Skeletal muscle cell (primary cell): ENCODE results near the gene ZMYM5.
"Not testable (repeated sequence)": the region's sequence is repeated elsewhere in the genome, so short reads cannot be mapped to it uniquely, and the experiment has no call there.

Experiments
- DNase-seq: peaks from one replicate; pipeline ENCODE4 v3.0.0-alpha.2; 2010; ENCODE audit warnings: low read depth
- H3K4me3 ChIP-seq: 2 replicates; pipeline ENCODE4 v1.5.1; 2011; ENCODE audit warnings: low read depth, mild to moderate bottlenecking, control low read depth, low read length, moderate library complexity

Gene ZMYM5

GRCh38 chr13:19863323-19864023, at the start of gene ZMYM5:
Gene ZMYM5 (minus strand): TSS chr13:19863649. CDS start chr13:19852180, 11,469 bp downstream.
- peak within 1 kb of the TSS; percentile 88 for H3K4me3 ChIP-seq
- peak; percentile 99 for DNase-seq

- H3K4me3 ChIP-seq, result no peak overlapping the region
- DNase-seq, result no peak
Measured at GRCh38 chr13:19910336-19911072, 47.1 kb upstream of the ZMYM5 start.

- no peak for DNase-seq
- H3K4me3 ChIP-seq, result no peak overlapping the region
Measured at GRCh38 chr13:19908350-19908986, 45.0 kb upstream of the ZMYM5 start.

GRCh38 chr13:19905487-19906195, 42.2 kb upstream of the ZMYM5 start:
- not testable (repeated sequence) for H3K4me3 ChIP-seq, DNase-seq

- no peak for DNase-seq
- H3K4me3 ChIP-seq, result no peak overlapping the region
Measured at GRCh38 chr13:19890030-19890429, 26.6 kb upstream of the ZMYM5 start.

- DNase-seq, result no peak
Measured at GRCh38 chr13:19888799-19889198, 25.4 kb upstream of the ZMYM5 start.

GRCh38 chr13:19882231-19882630, 18.8 kb upstream of the ZMYM5 start:
- no peak for DNase-seq
- no peak overlapping the region for H3K4me3 ChIP-seq

More at GRCh38 chr13:19888799-19889198, 25.4 kb upstream of the ZMYM5 start:
- no peak overlapping the region for H3K4me3 ChIP-seq

- no peak overlapping the region for H3K4me3 ChIP-seq
- no peak for DNase-seq
Measured at GRCh38 chr13:19881641-19882040, 18.2 kb upstream of the ZMYM5 start.

GRCh38 chr13:19864746-19865309, 1.4 kb upstream of the ZMYM5 start:
- H3K4me3 ChIP-seq, result peak overlapping the region; percentile 88
- DNase-seq, result no peak

GRCh38 chr13:19864024-19864745, 736 bp upstream of the ZMYM5 start:
- H3K4me3 ChIP-seq, result peak overlapping the region; percentile 88
- peak; percentile 37 for DNase-seq

GRCh38 chr13:19862481-19863313, 752 bp downstream of the ZMYM5 start:
- H3K4me3 ChIP-seq, result peak overlapping the region; percentile 88
- no peak for DNase-seq

GRCh38 chr13:19861762-19862161, 1.7 kb downstream of the ZMYM5 start:
- H3K4me3 ChIP-seq, result peak overlapping the region; percentile 88
- no peak for DNase-seq

GRCh38 chr13:19860884-19861655, 2.4 kb downstream of the ZMYM5 start:
- H3K4me3 ChIP-seq, result peak overlapping the region; percentile 15
- DNase-seq, result no peak

- H3K4me3 ChIP-seq, DNase-seq: not testable (repeated sequence)
Measured at GRCh38 chr13:19857637-19858036, 5.8 kb downstream of the ZMYM5 start.

GRCh38 chr13:19852766-19853165, 10.7 kb downstream of the ZMYM5 start:
- H3K4me3 ChIP-seq, result no peak overlapping the region
- no peak for DNase-seq

GRCh38 chr13:19845758-19846157, 17.7 kb downstream of the ZMYM5 start:
- no peak overlapping the region for H3K4me3 ChIP-seq
- peak; percentile 87 for DNase-seq

- DNase-seq, result peak; percentile 75
- H3K4me3 ChIP-seq, result no peak overlapping the region
Measured at GRCh38 chr13:19838865-19839275, 24.6 kb downstream of the ZMYM5 start.
